HG03280 (cell line): ENCODE measurements around the gene DMRT2.

Source experiments
- ATAC-seq: cut with Tn5 transposase; IDR thresholded peaks from one replicate; pipeline ENCODE4 v1.9.1; 2021; ENCODE audit warnings: mild to moderate bottlenecking, moderate library complexity; ENCODE audit not compliant: unreplicated experiment

DMRT2 gene

DNA sequence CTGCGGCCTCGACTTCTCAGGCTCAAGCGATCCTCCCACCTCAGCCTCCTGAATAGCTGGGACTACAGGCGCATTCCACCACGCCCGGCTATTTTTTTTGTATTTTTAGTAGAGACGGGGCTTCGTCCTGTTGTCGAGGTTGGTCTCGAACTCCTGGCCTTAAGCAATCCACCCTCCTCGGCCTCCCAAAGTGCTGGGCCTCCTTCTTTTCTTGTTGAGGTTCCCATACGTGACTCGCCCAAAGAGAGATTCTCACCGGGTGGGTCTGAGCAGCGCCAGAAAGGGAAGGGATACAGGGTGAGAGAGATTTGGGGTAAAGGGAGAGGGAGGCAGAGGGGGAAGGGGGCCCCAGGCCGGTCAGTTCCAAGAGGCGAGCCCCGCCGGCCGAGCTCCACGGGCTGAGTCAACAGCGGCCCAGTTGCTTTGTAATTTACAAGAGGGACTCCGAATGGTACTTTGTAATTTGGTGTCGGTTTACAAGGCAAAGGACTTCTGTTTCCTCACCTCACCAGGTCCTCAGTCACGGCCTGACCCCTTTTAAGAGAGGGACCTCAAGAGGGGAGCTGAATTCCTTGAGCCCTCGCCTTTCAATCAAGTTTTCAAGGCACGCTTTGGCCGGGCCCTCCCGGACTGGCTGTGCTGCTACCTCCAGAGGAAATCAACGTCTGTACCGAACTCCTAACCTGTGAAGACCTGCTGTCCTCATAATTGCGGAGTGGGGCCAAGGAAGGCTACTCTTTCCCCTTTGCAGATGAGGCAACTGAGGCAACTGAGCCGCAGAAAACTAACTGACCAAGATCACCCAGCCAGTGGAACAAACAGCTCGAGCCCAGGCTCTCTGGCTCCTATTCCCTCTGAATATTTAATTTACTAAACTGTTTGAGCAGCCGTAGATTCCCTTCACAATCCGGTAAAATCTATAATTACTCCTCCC lies 3.3 kb upstream of the DMRT2 start:
- no peak for ATAC-seq

GRCh38 chr9:1047591-1048230 lies 2.4 kb upstream of the DMRT2 start:
- ATAC-seq, result no peak

GRCh38 chr9:1048231-1048619 lies 1.9 kb upstream of the DMRT2 start:
- ATAC-seq, result no peak

DNA sequence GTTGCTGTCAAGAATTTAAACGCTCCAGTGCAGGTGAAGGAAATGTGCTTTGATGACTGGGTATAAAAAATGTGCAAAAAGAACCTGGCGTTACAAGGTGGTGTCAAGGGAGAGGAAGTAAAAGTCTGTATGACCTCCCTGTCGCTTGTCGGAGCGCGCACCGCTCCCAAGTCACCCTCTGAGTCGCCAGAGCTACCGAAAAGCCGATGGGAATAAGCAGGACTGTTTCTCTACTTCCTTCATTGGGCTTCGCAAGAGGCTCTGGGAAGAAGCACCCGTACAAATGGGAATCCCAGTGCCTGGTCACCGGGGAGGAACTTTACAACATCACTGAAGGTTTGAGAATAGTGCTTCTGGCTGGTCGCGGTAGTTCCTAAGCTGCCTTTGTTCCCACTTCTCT lies 1.3 kb upstream of the DMRT2 start:
- no peak for ATAC-seq

GRCh38 chr9:1049641-1050040 lies 516 bp upstream of the DMRT2 start:
- ATAC-seq, result no peak

GRCh38 chr9:1051210-1051583 lies 1.0 kb downstream of the DMRT2 start:
- ATAC-seq, result no peak

DNA sequence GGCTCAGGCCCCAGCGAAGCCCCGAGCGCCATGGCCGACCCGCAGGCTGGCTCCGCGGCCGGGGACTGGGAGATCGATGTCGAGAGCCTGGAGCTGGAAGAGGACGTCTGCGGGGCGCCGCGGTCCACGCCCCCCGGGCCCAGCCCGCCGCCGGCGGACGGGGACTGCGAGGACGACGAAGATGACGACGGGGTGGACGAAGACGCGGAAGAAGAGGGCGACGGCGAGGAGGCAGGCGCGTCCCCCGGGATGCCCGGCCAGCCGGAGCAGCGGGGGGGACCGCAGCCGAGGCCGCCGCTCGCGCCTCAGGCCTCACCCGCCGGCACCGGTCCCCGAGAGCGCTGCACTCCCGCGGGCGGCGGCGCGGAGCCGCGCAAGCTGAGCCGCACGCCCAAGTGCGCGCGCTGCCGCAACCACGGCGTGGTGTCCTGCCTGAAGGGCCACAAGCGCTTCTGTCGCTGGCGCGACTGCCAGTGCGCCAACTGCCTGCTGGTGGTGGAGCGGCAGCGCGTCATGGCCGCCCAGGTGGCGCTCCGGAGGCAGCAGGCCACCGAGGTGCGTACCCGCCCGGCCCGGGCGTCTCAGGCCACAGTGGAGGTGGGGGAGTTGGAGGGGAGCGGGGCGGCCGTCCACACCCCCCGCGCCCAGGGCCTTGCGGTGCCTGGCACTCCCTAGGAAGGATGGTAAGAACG lies 1.6 kb downstream of the DMRT2 start:
- no peak for ATAC-seq

- no peak for ATAC-seq
Observed at GRCh38 chr9:1052365-1053281, 2.5 kb downstream of the DMRT2 start.

- ATAC-seq, result no peak
Observed at GRCh38 chr9:1053282-1053621, 3.1 kb downstream of the DMRT2 start.

DNA sequence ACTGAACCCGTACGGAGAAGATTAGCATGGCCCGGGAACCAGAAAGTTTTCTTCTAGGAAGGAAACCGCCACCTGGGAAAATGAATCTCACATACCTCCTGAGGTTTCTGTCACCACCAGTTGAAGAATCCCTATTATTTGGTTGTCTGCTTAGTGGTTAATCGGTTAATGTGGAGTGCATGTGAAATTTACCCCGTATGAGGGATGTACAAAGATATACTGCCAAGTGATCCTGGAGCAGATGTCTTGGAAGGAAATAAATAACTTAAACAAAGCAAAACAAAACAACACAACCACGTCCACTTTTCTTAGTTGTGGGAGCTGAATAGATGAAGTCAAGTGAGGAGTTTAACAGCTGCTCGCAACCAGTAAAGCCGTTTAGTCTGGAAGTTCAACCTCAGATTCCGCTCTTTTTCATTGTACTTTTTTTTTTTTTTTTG lies 3.8 kb downstream of the DMRT2 start:
- no peak for ATAC-seq

DNA sequence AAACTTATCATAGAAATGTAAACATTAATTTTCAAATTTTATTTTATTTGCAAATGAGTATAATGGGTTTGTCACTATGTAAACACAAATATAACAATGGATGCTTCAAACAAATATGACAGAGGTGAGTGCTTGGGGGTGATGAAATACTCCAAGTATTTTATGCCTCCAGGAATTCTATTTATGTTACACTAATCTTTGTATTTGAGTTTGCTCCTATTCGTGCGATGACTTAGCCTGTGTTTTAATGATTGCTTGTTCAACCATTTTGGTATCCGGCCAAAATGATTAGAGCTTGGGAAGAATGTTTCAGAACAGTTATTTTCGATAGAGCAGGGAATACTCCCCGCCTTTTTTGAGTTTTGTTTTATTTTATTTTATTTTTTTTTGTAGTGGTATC lies 5.0 kb downstream of the DMRT2 start:
- ATAC-seq, result no peak

DNA sequence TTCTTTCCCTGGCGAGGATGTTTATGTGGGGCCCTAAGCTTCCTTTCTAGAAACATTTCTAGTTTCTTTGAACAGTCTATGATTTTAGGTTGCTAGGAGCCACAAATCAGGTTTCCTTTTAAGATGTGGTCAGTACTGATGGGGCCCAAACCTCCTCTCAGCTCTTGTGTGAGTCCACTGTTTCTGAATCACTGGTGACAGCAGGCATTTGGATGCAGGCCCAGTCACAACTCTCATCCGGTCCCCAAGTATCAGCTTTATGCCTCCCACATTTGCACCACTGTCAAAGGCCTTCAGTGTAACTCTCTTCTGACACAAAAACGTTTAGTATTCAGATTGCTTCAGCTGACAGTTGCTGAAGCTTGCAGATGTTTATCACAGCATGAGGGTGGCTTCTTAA lies 7.8 kb downstream of the DMRT2 start:
- ATAC-seq, result no peak

DNA sequence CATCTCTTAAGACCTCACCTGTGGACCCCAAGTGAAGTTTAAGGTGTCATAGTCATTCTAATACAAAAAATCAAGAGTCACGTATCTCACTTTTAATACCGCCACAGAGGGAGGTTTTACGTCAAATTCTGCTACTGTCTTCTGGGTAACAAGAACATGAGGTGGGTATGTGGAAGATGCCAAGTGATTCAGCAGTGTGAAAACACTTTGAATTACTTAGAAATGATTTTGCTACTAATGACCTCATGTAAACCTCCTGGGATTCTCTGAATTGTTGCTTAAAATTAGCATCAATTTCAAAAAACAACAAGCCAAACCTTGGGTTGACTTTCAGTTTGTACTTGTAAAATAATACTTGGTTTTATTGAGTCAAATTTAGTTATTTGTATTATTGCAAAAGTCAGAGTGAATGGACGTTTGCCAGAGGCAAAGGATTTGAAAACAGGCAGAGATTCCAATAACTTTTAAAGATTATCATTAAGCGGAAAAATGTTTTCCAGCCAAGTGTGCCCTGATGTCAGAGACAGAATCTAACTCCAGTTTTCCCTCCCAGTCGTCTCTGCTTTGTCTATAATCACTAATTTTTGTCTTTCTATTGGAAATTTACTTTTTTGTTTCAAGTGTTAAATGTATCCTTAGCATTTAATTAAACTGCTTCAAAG lies 8.8 kb downstream of the DMRT2 start:
- no peak for ATAC-seq

DNA sequence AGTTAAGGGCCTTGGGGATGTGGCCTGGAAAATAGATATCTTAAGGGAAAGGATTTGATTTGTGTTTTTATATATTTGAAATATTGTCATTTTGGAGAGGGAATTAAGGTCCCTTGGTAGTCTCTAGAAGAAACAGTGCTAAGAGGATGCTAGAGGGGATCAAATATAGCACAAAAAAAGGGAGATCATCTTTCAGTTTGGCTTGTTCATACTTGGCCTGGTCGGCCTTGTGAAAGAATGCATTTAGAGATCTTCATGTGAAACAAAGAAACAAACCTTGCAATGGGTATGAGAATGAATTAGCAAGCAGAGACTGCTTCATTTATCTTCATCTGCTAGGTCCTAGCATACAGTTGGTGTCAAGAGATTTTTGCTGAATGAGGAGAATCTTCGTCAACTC lies 15.0 kb downstream of the DMRT2 start:
- ATAC-seq, result no peak

DNA sequence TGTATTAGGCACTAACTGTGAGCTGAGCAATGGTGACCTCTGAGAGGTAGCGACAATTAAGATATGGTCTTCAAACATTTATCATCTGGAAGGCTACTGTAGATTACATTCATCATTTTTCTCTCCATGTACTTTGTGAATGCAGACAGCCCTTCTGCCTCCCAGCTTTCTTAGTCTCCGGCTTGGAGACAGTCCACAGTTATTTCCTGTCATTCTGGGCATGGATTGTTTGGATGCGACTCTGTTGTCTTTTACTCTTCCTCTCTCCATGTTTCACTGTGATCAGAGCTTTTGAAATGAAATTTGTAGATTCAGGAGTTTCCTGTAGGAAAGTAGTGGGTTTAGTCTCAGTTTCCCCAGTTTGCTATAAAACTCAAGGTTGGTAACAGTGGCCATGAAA lies 20.5 kb downstream of the DMRT2 start:
- ATAC-seq, result no peak

DNA sequence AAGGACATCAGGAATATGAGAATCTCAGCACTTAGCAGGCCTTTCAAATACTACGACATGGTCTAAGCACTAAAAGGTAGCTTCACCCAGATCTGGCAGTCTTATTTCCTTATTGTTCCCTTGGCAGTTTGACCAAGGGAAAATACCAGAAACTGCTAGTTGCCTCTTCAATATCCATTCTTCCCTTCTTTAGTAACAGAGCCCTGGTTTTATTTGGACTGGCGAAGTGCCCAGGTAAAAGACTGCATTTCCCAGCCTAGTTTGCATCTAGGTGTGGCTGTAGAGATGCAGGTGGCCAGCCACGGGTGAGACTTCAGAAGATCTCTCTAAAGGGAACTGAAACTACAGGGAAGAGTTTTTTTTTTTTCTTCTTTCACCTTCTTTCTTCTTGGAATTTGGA lies 21.6 kb downstream of the DMRT2 start:
- ATAC-seq, result no peak

DNA sequence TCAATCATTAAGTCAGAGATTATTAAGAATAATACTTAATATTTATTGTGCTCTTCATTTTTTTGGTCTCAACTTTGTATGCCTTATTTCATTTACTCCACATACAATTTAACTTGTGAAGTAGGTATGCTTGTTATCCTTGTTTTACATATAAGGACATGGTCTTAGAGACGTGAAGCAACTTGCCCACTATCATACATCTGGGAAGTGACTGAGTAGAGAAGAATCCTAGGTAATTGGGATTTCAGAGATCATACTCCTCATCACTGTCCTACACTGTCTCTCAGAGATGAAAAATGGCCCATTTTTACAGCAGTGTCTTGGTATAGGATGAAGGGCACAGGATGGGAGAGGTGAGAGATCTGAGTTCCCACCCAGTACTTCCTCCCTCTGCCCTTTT lies 23.3 kb downstream of the DMRT2 start:
- ATAC-seq, result no peak

GRCh38 chr9:1077616-1078015 lies 27.5 kb downstream of the DMRT2 start:
- no peak for ATAC-seq

GRCh38 chr9:1083325-1083913 lies 33.3 kb downstream of the DMRT2 start:
- ATAC-seq, result no peak

- ATAC-seq, result no peak
Observed at GRCh38 chr9:1085086-1085485, 34.9 kb downstream of the DMRT2 start.
